Smooth muscle cell (in vitro differentiated cells): Measurements from ENCODE around the gene TNIK. TPM values are rescaled to one million over a fixed set of nuclear protein-coding genes. Genes with fewer than 3 reads are reported as not detected.

Source experiments
- DNase-seq: peaks from one replicate; lab custom pipeline; 2025; ENCODE audit not compliant: unreplicated experiment; lab: John Stamatoyannopoulos, UW
- H2AFZ ChIP-seq: fragments of 200-600 bp; sonication (generic); 2 replicates; pipeline ENCODE4 v1.6.0; 2016; ENCODE audit warnings: antibody characterized with exemption, low read depth, mild to moderate bottlenecking
- H3F3A ChIP-seq: fragments of 200-600 bp; sonication (generic); 2 replicates; pipeline ENCODE4 v1.6.0; 2017; ENCODE audit warnings: antibody characterized with exemption, low read depth
- H3K27ac ChIP-seq: fragments of 200-600 bp; sonication (generic); 2 replicates; pipeline ENCODE4 v1.5.1; 2016; ENCODE audit warnings: low read depth, mild to moderate bottlenecking
- H3K27me3 ChIP-seq: fragments of 200-600 bp; sonication (generic); 2 replicates; pipeline ENCODE4 v1.6.1; 2016; ENCODE audit warnings: low read depth, mild to moderate bottlenecking
- H3K36me3 ChIP-seq: fragments of 200-600 bp; sonication (generic); 2 replicates; pipeline ENCODE4 v1.5.1; 2016; ENCODE audit warnings: low read depth
- H3K4me1 ChIP-seq: fragments of 200-600 bp; sonication (generic); 2 replicates; pipeline ENCODE4 v1.5.1; 2016; ENCODE audit warnings: low read depth
- H3K4me2 ChIP-seq: fragments of 200-600 bp; sonication (generic); 2 replicates; pipeline ENCODE4 v1.6.0; 2016; ENCODE audit warnings: mild to moderate bottlenecking
- H3K4me3 ChIP-seq: fragments of 200-600 bp; sonication (generic); 2 replicates; pipeline ENCODE4 v1.5.1; 2016; ENCODE audit warnings: mild to moderate bottlenecking
- H3K79me2 ChIP-seq: fragments of 200-600 bp; sonication (generic); 2 replicates; pipeline ENCODE4 v1.6.0; 2016; ENCODE audit warnings: low read depth, mild to moderate bottlenecking
- H3K9ac ChIP-seq: fragments of 200-600 bp; sonication (generic); 2 replicates; pipeline ENCODE4 v1.6.0; 2016; ENCODE audit warnings: low read depth
- H3K9me3 ChIP-seq: fragments of 200-600 bp; sonication (generic); replicated peaks from 2 replicates; pipeline ENCODE4 v1.5.1; 2016; ENCODE audit warnings: low read depth
- H4K20me1 ChIP-seq: fragments of 200-600 bp; sonication (generic); 2 replicates; pipeline ENCODE4 v1.6.0; 2016; ENCODE audit warnings: low read depth
- CTCF ChIP-seq: fragments of 200-600 bp; sonication (generic); IDR thresholded peaks from 2 replicates; pipeline ENCODE4 v1.5.1; 2017; ENCODE audit warnings: borderline replicate concordance, mild to moderate bottlenecking, antibody characterized with exemption; ENCODE audit not compliant: insufficient read depth, poor library complexity, severe bottlenecking
- WGBS: methylation state at CpG from one replicate; pipeline ENCODE4 v1.1.7; 2016; ENCODE audit warnings: low lambda C conversion rate; 5-methylcytosine and 5-hydroxymethylcytosine counted together
- polyA plus RNA-seq: library from polyadenylated mRNA; unstranded; fragments of >200 nt; fragmentation: Nextera tagmentation; extraction: Ambion mirVana; gene quantifications from 2 replicates; pipeline ENCODE4 v1.2.1, GENCODE V29; 2016
- total RNA-seq: library from RNA; depleted of rRNA; stranded (reverse); fragments of >200 nt; gene quantifications from 2 replicates; pipeline ENCODE4 v1.2.3, GENCODE V29; 2014

Gene TNIK
- total and polyA plus RNA-seq, 2 experiments from 2014 or later, result 10.4 to 12.5 TPM

- no peak for DNase-seq
- H4K20me1 ChIP-seq, result no peaks in the 10 kb centered on the region
- no peaks in the 10 kb centered on the region for H3K4me1 ChIP-seq
- no peaks in the 10 kb centered on the region for H3K36me3 ChIP-seq
- H3K9ac ChIP-seq, result peak overlapping the region; percentile 6
- peak overlapping the region; percentile 11 for H3K4me2 ChIP-seq
- H3K27me3 ChIP-seq, result no peaks in the 10 kb centered on the region
- H3K9me3 ChIP-seq, result no peaks in the 10 kb centered on the region
- no peaks in the 10 kb centered on the region for H3K79me2 ChIP-seq
- no peak for TF ChIP-seq CTCF
- no peak overlapping the region for H3K4me3 ChIP-seq
- H2AFZ ChIP-seq, result no peak overlapping the region
- H3K27ac ChIP-seq, result peak overlapping the region; percentile 40
- no peaks in the 10 kb centered on the region for H3F3A ChIP-seq
- WGBS, result 49% methylated on average over 14 of the region's 14 CpGs
Measured at GRCh38 chr3:171044835-171045793, 415.1 kb downstream of the TNIK start.

GRCh38 chr3:171044384-171044783, 415.8 kb downstream of the TNIK start:
- no peak for TF ChIP-seq CTCF
- H4K20me1 ChIP-seq, result no peaks in the 10 kb centered on the region
- H3K4me2 ChIP-seq, result no peak overlapping the region
- no peak overlapping the region for H2AFZ ChIP-seq
- H3K79me2 ChIP-seq, result no peaks in the 10 kb centered on the region
- no peak overlapping the region for H3K9ac ChIP-seq
- H3K4me1 ChIP-seq, result no peaks in the 10 kb centered on the region
- no peaks in the 10 kb centered on the region for H3K36me3 ChIP-seq
- WGBS, result 83% methylated on average over 1 of the region's 1 CpG
- H3K27me3 ChIP-seq, result no peaks in the 10 kb centered on the region
- no peaks in the 10 kb centered on the region for H3F3A ChIP-seq
- DNase-seq, result no peak
- no peak overlapping the region for H3K27ac ChIP-seq
- no peak overlapping the region for H3K4me3 ChIP-seq
- no peaks in the 10 kb centered on the region for H3K9me3 ChIP-seq

- no peaks in the 10 kb centered on the region for H3F3A ChIP-seq
- WGBS, result 100% methylated on average over 1 of the region's 1 CpG
- no peak overlapping the region for H3K27ac ChIP-seq
- H3K9ac ChIP-seq, result no peak overlapping the region
- no peaks in the 10 kb centered on the region for H3K36me3 ChIP-seq
- H2AFZ ChIP-seq, result no peak overlapping the region
- H3K79me2 ChIP-seq, result no peaks in the 10 kb centered on the region
- H3K4me2 ChIP-seq, result no peak overlapping the region
- DNase-seq, result no peak
- H4K20me1 ChIP-seq, result no peaks in the 10 kb centered on the region
- no peak overlapping the region for H3K4me3 ChIP-seq
- H3K9me3 ChIP-seq, result no peaks in the 10 kb centered on the region
- TF ChIP-seq CTCF, result no peak
- peaks cover 2% of the 10 kb centered on the region for H3K27me3 ChIP-seq
- H3K4me1 ChIP-seq, result no peaks in the 10 kb centered on the region
Measured at GRCh38 chr3:171039674-171040073, 420.5 kb downstream of the TNIK start.
